NB4 (cell line): ENCODE data around the gene APEH.

Experiments used
- DNase-seq: peaks from one replicate; pipeline ENCODE4 v3.0.0; 2010; ENCODE audit warnings: low read depth
- H3K4me3 ChIP-seq: one replicate; pipeline ENCODE4 v1.5.1; 2011; ENCODE audit warnings: mild to moderate bottlenecking, low read depth, low read length, moderate library complexity
- CTCF ChIP-seq: IDR thresholded peaks from one replicate; pipeline ENCODE4 v1.5.1; 2012; ENCODE audit warnings: low read depth, low read length
- MAX ChIP-seq: IDR thresholded peaks from 2 replicates; pipeline ENCODE4 v1.6.1; 2011; ENCODE audit warnings: low read depth, low read length
- MYC ChIP-seq: IDR thresholded peaks from 2 replicates; pipeline ENCODE4 v1.6.1; 2011; ENCODE audit warnings: low read depth, low read length
- POLR2A ChIP-seq: IDR thresholded peaks from 2 replicates; pipeline ENCODE4 v1.6.1; 2011; ENCODE audit warnings: mild to moderate bottlenecking; ENCODE audit not compliant: insufficient read length; ENCODE audit errors: extremely low read depth

APEH gene

GRCh38 chr3:49646236-49646635, 27.9 kb upstream of the APEH start:
- no peak for DNase-seq
- H3K4me3 ChIP-seq, result no peak overlapping the region
- TF ChIP-seq CTCF (no peak), POLR2A (no peak), MYC (no peak), MAX (no peak)

DNA sequence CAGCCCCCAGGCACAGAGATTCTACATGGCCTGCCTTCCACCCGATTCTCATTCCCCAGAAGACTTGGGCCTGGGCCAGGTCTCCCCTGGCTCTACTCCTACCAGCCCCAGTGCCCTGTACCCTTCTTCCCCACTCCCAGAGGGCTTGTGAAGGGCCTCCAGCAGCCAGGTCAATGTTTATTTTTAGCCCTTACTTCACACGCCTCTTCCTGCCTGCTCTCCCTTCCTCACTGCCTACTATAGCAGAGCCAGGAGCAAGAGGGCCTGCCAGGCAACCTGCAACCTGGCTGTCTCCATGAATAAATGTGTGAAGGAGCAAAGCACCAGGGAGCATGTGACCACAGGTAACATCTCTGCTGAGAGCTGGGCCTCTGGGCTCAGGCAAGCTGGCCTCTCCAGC, 26.4 kb upstream of the APEH start:
- DNase-seq, result peak; percentile 61
- H3K4me3 ChIP-seq, result no peak overlapping the region
- no peak for TF ChIP-seq POLR2A
- TF ChIP-seq MYC, result 0 out of 2 replicates have a peak, but pooled peaks have one; percentile 16

DNA sequence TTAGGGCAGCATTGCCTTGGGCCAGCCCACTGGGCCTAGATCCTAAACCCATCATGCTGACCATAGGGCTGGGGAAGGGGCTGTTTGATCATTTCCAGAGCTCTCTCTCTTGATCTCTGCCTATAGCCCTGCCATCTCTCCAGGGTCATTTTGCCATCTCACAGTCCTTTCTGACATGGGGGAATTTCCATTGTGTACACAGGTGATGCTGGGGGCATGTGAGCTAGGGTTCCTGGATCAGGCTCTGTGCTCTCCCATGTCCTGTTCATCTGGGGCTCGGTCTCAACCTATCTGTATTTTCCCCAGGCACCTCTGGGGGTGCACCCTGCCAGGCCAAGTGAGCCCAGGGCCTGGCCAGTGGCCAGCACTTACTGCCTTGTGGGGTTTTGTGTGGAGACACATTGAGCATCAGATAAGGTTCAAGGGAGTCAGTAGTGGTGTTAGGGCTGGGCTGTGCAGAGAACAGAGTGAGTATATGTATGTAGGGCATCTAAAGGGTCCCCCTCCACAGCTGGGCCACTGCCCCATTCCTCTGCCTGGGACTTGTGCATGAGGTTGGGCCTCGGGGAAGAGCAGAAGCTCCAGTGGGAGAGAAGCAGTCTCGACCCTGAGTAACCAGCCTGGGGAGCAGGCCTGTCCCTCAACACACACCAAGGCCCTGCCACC, 25.7 kb upstream of the APEH start:
- no peak for TF ChIP-seq CTCF
- no peak for TF ChIP-seq MYC
- no peak for TF ChIP-seq MAX
- no peak for TF ChIP-seq POLR2A
- DNase-seq, result no peak

DNA sequence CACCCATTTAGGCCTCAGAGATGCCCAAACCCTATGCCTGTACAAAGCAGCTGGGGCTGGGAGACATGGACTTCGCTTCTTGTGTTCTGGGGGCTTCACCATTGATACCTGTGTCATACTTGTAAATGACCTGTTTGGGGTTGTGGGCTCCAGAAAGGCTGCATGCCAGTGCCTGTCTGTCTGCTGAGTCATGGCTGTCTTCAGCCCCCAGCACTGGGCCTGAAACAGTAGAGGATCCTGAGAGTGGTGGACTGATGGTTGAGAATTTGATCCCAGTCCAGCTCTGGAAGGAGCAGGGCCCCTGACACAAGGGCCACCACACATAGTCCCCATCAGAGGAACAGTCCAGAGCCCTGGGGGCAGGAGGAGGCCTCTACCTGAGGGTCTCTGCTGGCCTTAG, 24.6 kb upstream of the APEH start:
- no peak for DNase-seq
- TF ChIP-seq MYC, result no peak
- TF ChIP-seq CTCF, result no peak
- TF ChIP-seq MAX, result no peak
- TF ChIP-seq POLR2A, result no peak

More for the DNA sequence above, 25.7 kb upstream of the APEH start:
- H3K4me3 ChIP-seq, result no peak overlapping the region

GRCh38 chr3:49650177-49650576, 24.0 kb upstream of the APEH start:
- H3K4me3 ChIP-seq, result no peak overlapping the region

More for the DNA sequence above, 24.6 kb upstream of the APEH start:
- H3K4me3 ChIP-seq, result no peak overlapping the region

More at GRCh38 chr3:49650177-49650576, 24.0 kb upstream of the APEH start:
- DNase-seq, result no peak
- TF ChIP-seq CTCF, result no peak
- no peak for TF ChIP-seq MAX
- TF ChIP-seq POLR2A, result no peak
- TF ChIP-seq MYC, result no peak
